ENCODE measurements around the gene PKIG.

- TF ChIP-seq GATA2 (CRISPR knock-in tag; IDR thresholded peaks at IDR 0.05) = no peak
- TF ChIP-seq CTCF (IDR thresholded peaks at IDR 0.05) = no peak
Observed at GRCh38 chr20:44552568-44552949, 29.8 kb upstream of the PKIG start.
